Measurements from ENCODE around the gene SH2B2. TPM values are rescaled to one million over a fixed set of nuclear protein-coding genes. Genes with fewer than 3 reads are reported as not detected.

SH2B2 gene
- total RNA-seq, 1 experiment from 2014 or later: 62.6 TPM

GRCh38 chr7:102273749-102274712 lies 12.6 kb upstream of the SH2B2 start:
- no peak overlapping the region for H3K4me3 ChIP-seq
- DNase-seq (ENCODE audit: low read depth in 1 of 2, low spot score in 2 of 2): peak; percentile 28 to 86

GRCh38 chr7:102275123-102275703 lies 11.5 kb upstream of the SH2B2 start:
- Histone ChIP-seq H3K9me3 (replicated peaks) (no peaks in the 10 kb centered on the region), H3K4me3 (no peak overlapping the region), H3K27ac (no peak overlapping the region), H3K4me1 (replicated peaks) (peaks cover 27% of the 10 kb centered on the region), H3K36me3 (no peaks in the 10 kb centered on the region), H3K27me3 (replicated peaks) (no peaks in the 10 kb centered on the region)
- DNase-seq (ENCODE audit: low read depth in 1 of 2, low spot score in 2 of 2): no peak

More at GRCh38 chr7:102273749-102274712, 12.6 kb upstream of the SH2B2 start:
- Histone ChIP-seq H3K9me3 (replicated peaks) (no peaks in the 10 kb centered on the region), H3K27ac (no peak overlapping the region), H3K36me3 (no peaks in the 10 kb centered on the region), H3K4me1 (replicated peaks) (peaks cover 17% of the 10 kb centered on the region), H3K27me3 (replicated peaks) (no peaks in the 10 kb centered on the region)

GRCh38 chr7:102277901-102278300 lies 8.8 kb upstream of the SH2B2 start:
- Histone ChIP-seq H3K4me3 (no peak overlapping the region), H3K27ac (no peak overlapping the region), H3K9me3 (replicated peaks) (no peaks in the 10 kb centered on the region), H3K27me3 (replicated peaks) (no peaks in the 10 kb centered on the region), H3K36me3 (no peaks in the 10 kb centered on the region), H3K4me1 (replicated peaks) (peaks cover 20% of the 10 kb centered on the region)
- no peak for DNase-seq (ENCODE audit: low read depth in 1 of 2, low spot score in 2 of 2)

- Histone ChIP-seq H3K27me3 (replicated peaks) (no peaks in the 10 kb centered on the region), H3K36me3 (no peaks in the 10 kb centered on the region; the same call in 1 of the 2 replicates), H3K4me1 (replicated peaks) (peaks cover 13% of the 10 kb centered on the region), H3K27ac (no peak overlapping the region), H3K4me3 (no peak overlapping the region), H3K9me3 (replicated peaks) (no peaks in the 10 kb centered on the region)
- DNase-seq (ENCODE audit: low read depth in 1 of 2, low spot score in 2 of 2): peak; percentile 72 to 78
Measured at GRCh38 chr7:102279537-102280400, 6.9 kb upstream of the SH2B2 start.

GRCh38 chr7:102280521-102280920 lies 6.1 kb upstream of the SH2B2 start:
- DNase-seq (ENCODE audit: low read depth in 1 of 2, low spot score in 2 of 2): no peak
- Histone ChIP-seq H3K9me3 (replicated peaks) (no peaks in the 10 kb centered on the region), H3K27ac (no peak overlapping the region), H3K4me3 (no peak overlapping the region), H3K36me3 (no peaks in the 10 kb centered on the region; the same call in 1 of the 2 replicates), H3K27me3 (replicated peaks) (no peaks in the 10 kb centered on the region), H3K4me1 (replicated peaks) (peaks cover 20% of the 10 kb centered on the region)

- no peak for DNase-seq (ENCODE audit: low read depth in 1 of 2, low spot score in 2 of 2)
- H3K4me3 ChIP-seq: no peak overlapping the region
- peaks cover 30% of the 10 kb centered on the region for H3K4me1 ChIP-seq (replicated peaks)
- H3K27ac ChIP-seq: no peak overlapping the region
- no peaks in the 10 kb centered on the region for H3K27me3 ChIP-seq (replicated peaks)
- peaks cover 3% of the 10 kb centered on the region for H3K36me3 ChIP-seq
- H3K9me3 ChIP-seq (replicated peaks): peaks cover 3% of the 10 kb centered on the region; the same call in 1 of the 2 replicates
Measured at GRCh38 chr7:102281785-102282184, 4.9 kb upstream of the SH2B2 start.

- Histone ChIP-seq H3K4me3 (no peak overlapping the region), H3K4me1 (replicated peaks) (peaks cover 39% of the 10 kb centered on the region), H3K27ac (no peak overlapping the region), H3K9me3 (replicated peaks) (peaks cover 3% of the 10 kb centered on the region; the same call in 1 of the 2 replicates), H3K36me3 (peaks cover 13% of the 10 kb centered on the region), H3K27me3 (replicated peaks) (no peaks in the 10 kb centered on the region)
- peak in 1 of 2 experiments; percentile 43 for DNase-seq (ENCODE audit: low read depth in 1 of 2, low spot score in 2 of 2)
Measured at GRCh38 chr7:102282465-102283362, 4.0 kb upstream of the SH2B2 start.

- Histone ChIP-seq H3K4me3 (no peak overlapping the region), H3K27ac (no peak overlapping the region), H3K27me3 (replicated peaks) (no peaks in the 10 kb centered on the region), H3K36me3 (peaks cover 22% of the 10 kb centered on the region), H3K4me1 (replicated peaks) (peaks cover 49% of the 10 kb centered on the region), H3K9me3 (replicated peaks) (peaks cover 3% of the 10 kb centered on the region; the same call in 1 of the 2 replicates)
- no peak for DNase-seq (ENCODE audit: low read depth in 1 of 2, low spot score in 2 of 2)
Measured at GRCh38 chr7:102283477-102284189, 3.0 kb upstream of the SH2B2 start.

- no peaks in the 10 kb centered on the region for H3K27me3 ChIP-seq (replicated peaks)
- no peak overlapping the region for H3K27ac ChIP-seq
Measured at GRCh38 chr7:102284399-102284798, 2.3 kb upstream of the SH2B2 start.

GRCh38 chr7:102284891-102285539 lies 1.7 kb upstream of the SH2B2 start:
- no peak for DNase-seq (ENCODE audit: low read depth in 1 of 2, low spot score in 2 of 2)
- Histone ChIP-seq H3K36me3 (peaks cover 33% of the 10 kb centered on the region), H3K27ac (peak overlapping the region; percentile 100; the same call in 1 of the 2 replicates), H3K4me3 (peak overlapping the region; percentile 97), H3K9me3 (replicated peaks) (peaks cover 3% of the 10 kb centered on the region; the same call in 1 of the 2 replicates), H3K4me1 (replicated peaks) (peaks cover 51% of the 10 kb centered on the region), H3K27me3 (replicated peaks) (no peaks in the 10 kb centered on the region)

More at GRCh38 chr7:102284399-102284798, 2.3 kb upstream of the SH2B2 start:
- Histone ChIP-seq H3K4me3 (no peak overlapping the region), H3K9me3 (replicated peaks) (peaks cover 3% of the 10 kb centered on the region; the same call in 1 of the 2 replicates), H3K4me1 (replicated peaks) (peaks cover 54% of the 10 kb centered on the region), H3K36me3 (peaks cover 30% of the 10 kb centered on the region)
- DNase-seq (ENCODE audit: low read depth in 1 of 2, low spot score in 2 of 2): no peak

GRCh38 chr7:102285540-102286236 lies 980 bp upstream of the SH2B2 start:
- H3K27ac ChIP-seq: peak overlapping the region; percentile 100
- peaks cover 50% of the 10 kb centered on the region for H3K4me1 ChIP-seq (replicated peaks)
- peak overlapping the region; percentile 97 for H3K4me3 ChIP-seq
- DNase-seq (ENCODE audit: low read depth in 1 of 2, low spot score in 2 of 2): no peak
- H3K27me3 ChIP-seq (replicated peaks): no peaks in the 10 kb centered on the region
- H3K9me3 ChIP-seq (replicated peaks): peaks cover 3% of the 10 kb centered on the region; the same call in 1 of the 2 replicates
- peaks cover 38% of the 10 kb centered on the region for H3K36me3 ChIP-seq
